G401.6 (cell line): ENCODE measurements around the gene DDX10.

Experiments
- FAIRE-seq: peaks from 2 replicates; lab custom pipeline; 2012; peaks lifted over from hg19 to GRCh38; lab: Jason Lieb, UNC

Gene DDX10

GRCh38 chr11:108872781-108873291, 208.0 kb downstream of the DDX10 start:
- FAIRE-seq = no peak

DNA sequence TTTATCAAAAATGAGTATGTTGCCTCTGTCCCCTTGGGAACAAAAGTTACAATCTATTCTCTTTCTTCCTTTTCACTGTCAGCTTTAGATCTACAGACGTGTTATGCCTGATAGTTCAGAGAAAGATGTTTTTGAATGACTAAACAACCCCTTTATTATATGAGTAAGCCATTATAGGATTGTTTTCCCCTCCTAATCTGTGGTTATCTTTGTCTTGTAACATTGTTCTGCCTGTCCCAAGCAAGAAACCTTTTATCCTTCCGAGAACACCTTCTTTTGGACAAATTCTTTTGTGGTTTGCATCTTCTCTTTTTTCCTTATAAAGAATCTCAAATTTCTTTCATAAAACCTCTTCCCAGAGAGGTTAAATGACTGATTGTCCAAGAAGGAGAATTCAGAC, 208.4 kb downstream of the DDX10 start:
- FAIRE-seq = no peak

- no peak for FAIRE-seq
Measured at GRCh38 chr11:108873941-108874340, 209.1 kb downstream of the DDX10 start.

GRCh38 chr11:108875134-108875533, 210.3 kb downstream of the DDX10 start:
- FAIRE-seq = no peak

GRCh38 chr11:108877178-108877577, 212.3 kb downstream of the DDX10 start:
- FAIRE-seq = no peak

- no peak for FAIRE-seq
Measured at GRCh38 chr11:108880510-108880909, 215.6 kb downstream of the DDX10 start.

DNA sequence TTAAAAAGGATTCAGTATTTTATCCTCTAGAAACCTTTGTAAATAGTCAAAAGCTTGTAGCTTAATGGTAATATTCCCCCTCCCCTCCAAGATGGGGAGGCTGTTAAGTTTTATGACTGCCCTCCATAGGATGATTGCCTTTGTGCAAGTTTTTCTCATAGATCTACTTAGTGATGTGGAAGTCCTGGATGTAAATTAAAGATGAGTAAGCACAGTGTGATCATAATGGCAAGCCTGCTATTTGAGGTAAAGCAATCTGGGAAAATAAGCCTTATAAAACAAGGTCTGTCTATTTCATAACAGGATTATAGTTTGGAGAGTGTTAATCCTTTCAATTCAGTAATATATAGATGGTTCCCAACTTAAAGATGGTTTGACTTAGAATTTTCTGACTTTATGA, 216.3 kb downstream of the DDX10 start:
- FAIRE-seq = no peak

DNA sequence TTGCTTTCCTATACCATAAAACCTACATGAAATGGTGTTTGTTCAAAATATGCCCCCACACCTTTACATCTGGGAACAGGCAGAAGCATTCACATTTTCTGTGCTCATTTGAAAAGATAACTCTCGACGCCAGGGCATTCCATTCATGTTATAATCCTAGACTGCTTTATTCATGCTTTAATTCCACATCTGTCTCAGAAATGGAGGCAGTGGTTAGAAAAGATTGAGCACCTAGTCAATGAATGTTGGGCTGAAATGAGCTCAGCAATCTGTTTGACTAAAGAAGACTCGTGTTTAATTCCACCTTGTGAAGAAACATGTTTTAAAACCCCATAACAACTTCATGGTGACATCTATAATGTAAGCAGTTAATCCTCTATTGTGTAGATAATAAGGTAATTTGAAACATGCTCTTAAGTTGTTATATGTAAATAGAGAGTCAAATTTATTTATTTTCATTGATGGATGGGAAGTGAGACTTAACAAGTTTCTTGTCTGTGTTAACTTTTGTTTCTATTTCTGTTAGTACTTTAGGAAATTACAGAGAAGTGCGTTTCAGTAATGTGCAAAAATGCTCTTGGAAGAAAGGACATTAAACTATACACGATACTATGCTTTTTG, 217.5 kb downstream of the DDX10 start:
- no peak for FAIRE-seq

DNA sequence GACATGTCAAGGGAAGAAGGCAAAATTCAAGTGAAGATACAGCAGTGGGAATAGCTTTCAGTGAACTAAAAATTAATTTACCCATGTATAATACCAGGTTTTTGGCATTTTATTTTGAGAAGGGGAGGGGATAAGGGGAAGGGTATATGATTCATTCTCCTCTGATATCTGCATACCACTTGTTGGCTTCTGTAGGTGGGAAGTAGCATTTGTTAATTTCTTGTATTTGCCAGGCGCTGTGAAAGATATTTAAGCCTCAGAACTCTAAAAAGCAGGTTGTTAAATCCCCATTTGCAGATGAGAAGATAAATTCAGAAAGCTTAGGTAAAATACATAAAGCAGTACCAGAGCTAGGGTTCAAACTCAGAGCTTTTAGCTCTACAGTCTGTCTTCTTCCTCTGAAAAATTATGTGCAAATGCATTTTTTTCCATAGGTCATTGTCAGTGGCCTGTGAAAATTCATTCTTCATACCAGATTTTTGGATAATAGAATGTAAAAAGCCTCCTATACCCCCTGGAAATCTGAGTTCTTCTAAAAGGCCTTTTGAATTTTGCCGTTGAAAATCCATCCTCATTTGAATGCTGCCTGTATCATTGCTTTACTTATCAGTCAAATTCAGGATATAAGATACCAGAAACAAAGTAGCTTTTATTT, 221.3 kb downstream of the DDX10 start:
- FAIRE-seq = no peak

GRCh38 chr11:108886660-108887009, 221.8 kb downstream of the DDX10 start:
- no peak for FAIRE-seq

- no peak for FAIRE-seq
Measured at GRCh38 chr11:108887436-108888238, 222.8 kb downstream of the DDX10 start.

GRCh38 chr11:108890482-108891105, 225.7 kb downstream of the DDX10 start:
- no peak for FAIRE-seq

DNA sequence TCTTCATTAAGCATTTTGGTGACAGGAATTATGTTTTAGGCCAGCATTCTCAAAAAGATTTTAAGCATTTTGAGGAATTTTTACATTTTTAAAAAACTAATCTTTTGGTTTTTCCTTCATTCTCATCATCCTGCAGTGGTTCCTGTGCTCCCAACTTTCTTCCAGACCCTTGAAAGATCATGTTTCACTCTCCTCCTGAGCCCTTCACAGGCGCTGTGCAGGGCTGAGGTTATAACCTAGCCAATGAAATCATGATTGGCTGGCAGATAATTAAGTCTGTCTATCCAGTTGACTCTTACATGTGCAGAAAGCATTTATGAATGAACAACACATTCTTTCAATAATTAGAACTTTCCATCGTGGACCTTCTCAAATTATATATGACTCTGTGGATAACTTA, 226.3 kb downstream of the DDX10 start:
- no peak for FAIRE-seq

DNA sequence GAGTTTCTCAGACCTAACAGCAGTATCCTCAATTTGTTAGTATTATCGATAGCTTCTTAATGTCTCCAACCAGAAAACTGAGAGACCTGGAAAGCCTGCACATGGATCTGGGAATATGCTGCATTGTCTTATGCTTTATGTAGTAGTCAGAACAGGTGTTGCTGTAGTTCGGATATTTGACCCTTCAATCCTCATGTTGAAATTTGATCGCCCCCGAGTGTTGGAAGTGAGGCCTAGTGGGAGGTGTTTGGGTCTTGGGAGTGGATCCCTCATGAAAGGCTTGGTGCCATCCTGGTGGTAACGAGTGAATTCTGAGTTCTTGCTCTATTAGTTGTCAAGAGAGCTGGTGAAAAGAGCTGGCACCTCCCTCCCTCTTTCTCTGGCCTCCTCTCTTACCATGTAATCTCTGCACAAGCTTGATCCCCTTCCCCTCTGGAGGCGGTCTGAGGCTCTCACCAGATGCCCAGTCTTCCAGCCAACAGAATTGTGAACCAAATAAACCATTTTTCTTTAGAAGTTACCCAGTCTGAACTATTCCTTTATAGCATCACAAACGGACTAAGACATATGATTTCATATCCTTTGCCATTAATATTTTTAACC, 227.1 kb downstream of the DDX10 start:
- no peak for FAIRE-seq

DNA sequence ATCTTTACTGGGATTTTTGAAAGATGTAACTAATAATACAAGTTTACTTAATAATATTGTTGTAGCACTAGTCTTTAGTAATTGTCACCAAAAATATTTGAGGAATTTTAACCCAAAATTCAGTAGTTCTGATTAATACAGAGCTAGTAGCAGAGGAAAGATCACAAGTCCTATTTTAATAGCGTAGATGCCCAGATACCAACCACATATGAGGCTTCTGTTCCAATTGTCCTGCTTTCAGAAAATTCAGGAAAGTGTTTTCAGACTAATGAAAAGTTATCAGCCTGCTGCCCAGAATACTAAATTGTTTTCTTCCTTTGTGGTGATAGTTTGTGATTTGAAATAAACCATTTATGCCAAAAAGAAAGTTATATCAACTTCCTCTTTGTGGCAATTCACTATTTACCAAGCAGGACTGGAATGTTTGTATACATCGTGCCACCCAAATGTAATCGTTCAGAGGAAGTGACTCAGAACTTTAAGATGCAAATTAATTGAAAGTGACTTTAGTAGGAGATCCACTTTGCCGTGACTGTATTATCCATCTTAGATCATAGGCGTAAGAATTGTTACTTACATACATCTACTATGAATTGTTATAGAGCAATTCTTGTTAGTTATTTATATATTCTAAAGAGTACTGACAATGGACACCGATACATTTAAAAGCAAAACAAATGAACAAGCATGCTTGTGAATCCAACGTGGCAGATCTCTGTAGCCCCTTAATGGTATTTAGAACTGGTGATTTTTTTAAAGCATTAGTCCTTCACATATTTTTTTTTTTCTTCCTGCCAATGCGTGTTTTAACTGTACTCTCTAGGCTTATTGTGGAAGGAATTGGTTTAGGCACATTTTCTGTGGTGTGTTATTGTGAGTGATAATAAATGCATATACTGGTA, 231.0 kb downstream of the DDX10 start:
- FAIRE-seq = no peak

GRCh38 chr11:108897071-108897481, 232.2 kb downstream of the DDX10 start:
- no peak for FAIRE-seq

DNA sequence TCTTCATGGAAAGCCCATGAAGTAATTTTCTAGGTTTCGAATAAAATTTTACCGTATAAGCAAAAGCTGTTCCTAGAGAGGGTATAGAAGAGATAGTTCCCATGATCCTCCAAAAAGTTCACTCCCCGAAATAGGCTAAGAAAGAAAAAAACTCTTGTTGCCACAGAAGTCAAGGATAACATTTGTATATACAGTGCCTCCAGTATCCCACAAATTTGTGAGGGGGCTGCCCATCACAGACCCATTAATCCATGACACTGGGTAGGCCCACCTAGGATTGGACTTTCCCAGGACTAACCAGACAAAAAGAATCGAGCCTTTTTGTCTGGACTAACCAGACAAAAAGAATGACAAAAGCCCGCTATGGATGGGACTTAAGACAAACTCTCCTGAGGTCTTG, 233.0 kb downstream of the DDX10 start:
- no peak for FAIRE-seq

- no peak for FAIRE-seq
Measured at GRCh38 chr11:108901359-108901758, 236.5 kb downstream of the DDX10 start.

GRCh38 chr11:108902027-108902469, 237.2 kb downstream of the DDX10 start:
- no peak for FAIRE-seq

- no peak for FAIRE-seq
Measured at GRCh38 chr11:108904480-108904879, 239.6 kb downstream of the DDX10 start.

DNA sequence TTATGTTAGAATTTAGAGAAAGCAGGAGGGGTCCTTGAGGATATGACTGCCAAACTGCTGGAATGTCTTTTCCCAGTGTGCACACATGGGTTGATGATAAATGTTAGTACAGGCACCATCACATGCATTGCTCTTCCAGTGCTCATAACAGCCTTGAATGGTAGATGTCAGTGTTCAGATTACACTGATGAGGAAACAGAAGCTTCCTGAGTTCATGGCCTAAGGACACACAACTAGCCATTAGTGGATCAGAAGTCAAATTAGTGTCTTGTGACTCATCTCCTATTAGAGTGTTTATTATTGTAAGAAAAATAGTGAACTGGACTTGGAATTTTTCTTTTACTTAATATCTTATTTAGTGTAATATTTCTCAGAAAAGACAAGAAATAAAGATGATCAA, 241.5 kb downstream of the DDX10 start:
- FAIRE-seq = no peak
